Bone marrow (tissue), 2 donors: Measurements from ENCODE around the gene HSD17B4.
"Not testable (repeated sequence)": the region's sequence is repeated elsewhere in the genome, so short reads cannot be mapped to it uniquely, and the experiment has no call there.

ENCODE experiments used
- DNase-seq, 2 donors: peaks; one replicate each; lab custom pipeline; 2025; lab: John Stamatoyannopoulos, UW

Gene HSD17B4

GRCh38 chr5:119452373-119453039, at the start of gene HSD17B4:
TSS of gene HSD17B4 (plus strand) at chr5:119452497. CDS start at chr5:119452576, 79 bp downstream.
- peak; percentile 67 to 70 for DNase-seq

GRCh38 chr5:119402555-119402954, 49.7 kb upstream of the HSD17B4 start:
- DNase-seq = no peak

GRCh38 chr5:119404033-119404432, 48.3 kb upstream of the HSD17B4 start:
- DNase-seq = no peak

- DNase-seq = no peak
These were observed 46.9 kb upstream of the HSD17B4 start for GRCh38 chr5:119405419-119405818.

- DNase-seq = no peak
These were observed 45.7 kb upstream of the HSD17B4 start for GRCh38 chr5:119406551-119407110.

GRCh38 chr5:119409235-119409815, 43.0 kb upstream of the HSD17B4 start:
- DNase-seq = no peak

GRCh38 chr5:119410448-119411159, 41.7 kb upstream of the HSD17B4 start:
- DNase-seq = no peak

GRCh38 chr5:119411361-119412278, 40.7 kb upstream of the HSD17B4 start:
- DNase-seq = peak in 1 of 2 donors; percentile 71

- no peak for DNase-seq
These were observed 39.7 kb upstream of the HSD17B4 start for GRCh38 chr5:119412279-119413227.

- DNase-seq = peak in 1 of 2 donors; percentile 87
These were observed 38.1 kb upstream of the HSD17B4 start for GRCh38 chr5:119414124-119414734.

- no peak for DNase-seq
These were observed 34.2 kb upstream of the HSD17B4 start for GRCh38 chr5:119417891-119418605.

GRCh38 chr5:119418606-119419100, 33.6 kb upstream of the HSD17B4 start:
- no peak for DNase-seq

GRCh38 chr5:119420169-119420568, 32.1 kb upstream of the HSD17B4 start:
- DNase-seq = peak in 1 of 2 donors; percentile 67

GRCh38 chr5:119426057-119426456, 26.2 kb upstream of the HSD17B4 start:
- DNase-seq = peak in 1 of 2 donors; percentile 9

- DNase-seq = no peak
These were observed 25.2 kb upstream of the HSD17B4 start for GRCh38 chr5:119427060-119427459.

- DNase-seq = not testable (repeated sequence)
These were observed 24.7 kb upstream of the HSD17B4 start for GRCh38 chr5:119427596-119427995.

GRCh38 chr5:119428166-119428565, 24.1 kb upstream of the HSD17B4 start:
- not testable (repeated sequence) for DNase-seq

GRCh38 chr5:119428574-119428973, 23.7 kb upstream of the HSD17B4 start:
- DNase-seq = not testable (repeated sequence)

- DNase-seq = not testable (repeated sequence)
These were observed 19.5 kb upstream of the HSD17B4 start for GRCh38 chr5:119432674-119433237.
